GM21737 (cell line): ENCODE data around the gene KRTAP10-12.
"Not testable (repeated sequence)": the region's sequence is repeated elsewhere in the genome, so short reads cannot be mapped to it uniquely, and the experiment has no call there.

ENCODE experiments used
- ATAC-seq: cut with Tn5 transposase; IDR thresholded peaks from one replicate; pipeline ENCODE4 v1.9.1; 2021; ENCODE audit warnings: mild to moderate bottlenecking, moderate library complexity; ENCODE audit not compliant: unreplicated experiment

KRTAP10-12 gene

GRCh38 chr21:44667612-44668011 lies 29.4 kb upstream of the KRTAP10-12 start:
- ATAC-seq = no peak

- ATAC-seq = no peak
Measured at GRCh38 chr21:44670642-44671432, 26.1 kb upstream of the KRTAP10-12 start.

GRCh38 chr21:44671911-44672310 lies 25.1 kb upstream of the KRTAP10-12 start:
- ATAC-seq = no peak

GRCh38 chr21:44677881-44678280 lies 19.1 kb upstream of the KRTAP10-12 start:
- ATAC-seq = no peak

GRCh38 chr21:44681152-44681551 lies 15.8 kb upstream of the KRTAP10-12 start:
- ATAC-seq = no peak

- ATAC-seq = no peak
Measured at GRCh38 chr21:44681861-44682579, 15.0 kb upstream of the KRTAP10-12 start, which contains the start of gene KRTAP12-1. TSS of gene KRTAP12-1 (minus strand) at chr21:44682163. CDS start at chr21:44682123, 40 bp downstream.

GRCh38 chr21:44682580-44683151 lies 14.3 kb upstream of the KRTAP10-12 start:
- ATAC-seq = no peak

GRCh38 chr21:44684077-44684476 lies 12.9 kb upstream of the KRTAP10-12 start:
- ATAC-seq = no peak

GRCh38 chr21:44684483-44684882 lies 12.5 kb upstream of the KRTAP10-12 start:
- ATAC-seq = no peak

- not testable (repeated sequence) for ATAC-seq
Measured at GRCh38 chr21:44685050-44685449, 11.9 kb upstream of the KRTAP10-12 start.

- no peak for ATAC-seq
Measured at GRCh38 chr21:44686000-44686781, 10.8 kb upstream of the KRTAP10-12 start.

GRCh38 chr21:44686843-44687561 lies 10.0 kb upstream of the KRTAP10-12 start:
- ATAC-seq = no peak

- no peak for ATAC-seq
Measured at GRCh38 chr21:44687671-44688070, 9.3 kb upstream of the KRTAP10-12 start.

GRCh38 chr21:44689740-44690139 lies 7.2 kb upstream of the KRTAP10-12 start:
- not testable (repeated sequence) for ATAC-seq

GRCh38 chr21:44691686-44692085 lies 5.3 kb upstream of the KRTAP10-12 start:
- no peak for ATAC-seq

- no peak for ATAC-seq
Measured at GRCh38 chr21:44692798-44693512, 4.0 kb upstream of the KRTAP10-12 start.

GRCh38 chr21:44694776-44695175 lies 2.2 kb upstream of the KRTAP10-12 start:
- no peak for ATAC-seq

GRCh38 chr21:44695184-44695583 lies 1.8 kb upstream of the KRTAP10-12 start:
- no peak for ATAC-seq

- ATAC-seq = no peak
Measured at GRCh38 chr21:44695641-44696040, 1.3 kb upstream of the KRTAP10-12 start.

- ATAC-seq = no peak
Measured at GRCh38 chr21:44696572-44696971, 400 bp upstream of the KRTAP10-12 start.
